ENCODE measurements around the gene SNX10.
"Not testable (repeated sequence)": the region's sequence is repeated elsewhere in the genome, so short reads cannot be mapped to it uniquely, and the experiment has no call there.

SNX10 gene

GRCh38 chr7:26280097-26280496, 11.6 kb upstream of the SNX10 start:
- Histone ChIP-seq H3K27ac (ENCODE audit: low read depth, low read length) (no peak overlapping the region), H3K4me1 (ENCODE audit: control insufficient read depth in 5 of 5, insufficient read depth in 5 of 5, low read length in 5 of 5) (peaks cover 0 to 6% (median 0%) of the 10 kb centered on the region in 5 donors), H3K36me3 (ENCODE audit: control insufficient read depth in 5 of 5, insufficient read depth in 5 of 5, low read length in 5 of 5) (no peaks in the 10 kb centered on the region), H3K27me3 (ENCODE audit: control insufficient read depth in 5 of 5, insufficient read depth in 4 of 5, low read length in 5 of 5) (no peaks in the 10 kb centered on the region), H3K9ac (ENCODE audit: low read length in 5 of 5) (no peak overlapping the region), H3K4me3 (ENCODE audit: low read depth in 1 of 5, low read length in 5 of 5) (no peak overlapping the region), H3K9me3 (ENCODE audit: control insufficient read depth in 5 of 5, low read length in 5 of 5) (no peaks in the 10 kb centered on the region)

GRCh38 chr7:26280723-26281122, 10.9 kb upstream of the SNX10 start:
- no peak overlapping the region for H3K4me3 ChIP-seq (ENCODE audit: low read depth in 1 of 5, low read length in 5 of 5)
- H3K9me3 ChIP-seq (ENCODE audit: control insufficient read depth in 5 of 5, low read length in 5 of 5): no peaks in the 10 kb centered on the region
- H3K36me3 ChIP-seq (ENCODE audit: control insufficient read depth in 5 of 5, insufficient read depth in 5 of 5, low read length in 5 of 5): no peaks in the 10 kb centered on the region
- H3K4me1 ChIP-seq (ENCODE audit: control insufficient read depth in 5 of 5, insufficient read depth in 5 of 5, low read length in 5 of 5): peaks cover 0 to 6% (median 0%) of the 10 kb centered on the region in 5 donors
- no peaks in the 10 kb centered on the region for H3K27me3 ChIP-seq (ENCODE audit: control insufficient read depth in 5 of 5, insufficient read depth in 4 of 5, low read length in 5 of 5)
- H3K27ac ChIP-seq (ENCODE audit: low read depth, low read length): no peak overlapping the region
- H3K9ac ChIP-seq (ENCODE audit: low read length in 5 of 5): no peak overlapping the region

DNA sequence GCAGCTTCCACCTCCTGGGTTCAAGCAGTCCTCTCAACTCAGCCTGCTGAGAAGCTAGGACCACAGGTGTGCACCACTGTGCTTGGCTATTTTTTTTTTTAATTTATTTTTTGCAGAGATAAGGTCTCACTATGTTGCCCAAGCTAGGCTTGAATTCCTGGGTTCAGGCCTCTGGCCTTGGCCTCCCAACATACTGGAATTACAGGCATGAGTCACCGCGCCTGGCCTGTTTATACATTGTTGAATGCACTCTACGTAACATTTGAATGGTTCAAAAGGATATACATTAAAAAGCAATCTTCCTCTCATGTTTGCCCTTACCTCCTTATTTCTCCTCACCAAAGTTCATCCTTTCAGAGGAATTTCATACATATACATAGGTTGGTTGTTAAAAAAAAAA, 7.2 kb upstream of the SNX10 start:
- no peak overlapping the region for H3K4me3 ChIP-seq (ENCODE audit: low read depth in 1 of 5, low read length in 5 of 5)

GRCh38 chr7:26284995-26285632, 6.5 kb upstream of the SNX10 start:
- H3K9ac ChIP-seq (ENCODE audit: low read length in 5 of 5): no peak overlapping the region
- H3K9me3 ChIP-seq (ENCODE audit: control insufficient read depth in 5 of 5, low read length in 5 of 5): no peaks in the 10 kb centered on the region
- no peak overlapping the region for H3K4me3 ChIP-seq (ENCODE audit: low read depth in 1 of 5, low read length in 5 of 5)
- H3K36me3 ChIP-seq (ENCODE audit: control insufficient read depth in 5 of 5, insufficient read depth in 5 of 5, low read length in 5 of 5): no peaks in the 10 kb centered on the region
- no peaks in the 10 kb centered on the region for H3K27me3 ChIP-seq (ENCODE audit: control insufficient read depth in 5 of 5, insufficient read depth in 4 of 5, low read length in 5 of 5)
- H3K27ac ChIP-seq (ENCODE audit: low read depth, low read length): no peak overlapping the region
- H3K4me1 ChIP-seq (ENCODE audit: control insufficient read depth in 5 of 5, insufficient read depth in 5 of 5, low read length in 5 of 5): peaks cover 0 to 5% (median 0%) of the 10 kb centered on the region in 5 donors

More for the DNA sequence above, 7.2 kb upstream of the SNX10 start:
- no peaks in the 10 kb centered on the region for H3K36me3 ChIP-seq (ENCODE audit: control insufficient read depth in 5 of 5, insufficient read depth in 5 of 5, low read length in 5 of 5)
- H3K9me3 ChIP-seq (ENCODE audit: control insufficient read depth in 5 of 5, low read length in 5 of 5): no peaks in the 10 kb centered on the region
- H3K27ac ChIP-seq (ENCODE audit: low read depth, low read length): no peak overlapping the region
- H3K4me1 ChIP-seq (ENCODE audit: control insufficient read depth in 5 of 5, insufficient read depth in 5 of 5, low read length in 5 of 5): peaks cover 0 to 5% (median 0%) of the 10 kb centered on the region in 5 donors
- H3K27me3 ChIP-seq (ENCODE audit: control insufficient read depth in 5 of 5, insufficient read depth in 4 of 5, low read length in 5 of 5): no peaks in the 10 kb centered on the region
- no peak overlapping the region for H3K9ac ChIP-seq (ENCODE audit: low read length in 5 of 5)

DNA sequence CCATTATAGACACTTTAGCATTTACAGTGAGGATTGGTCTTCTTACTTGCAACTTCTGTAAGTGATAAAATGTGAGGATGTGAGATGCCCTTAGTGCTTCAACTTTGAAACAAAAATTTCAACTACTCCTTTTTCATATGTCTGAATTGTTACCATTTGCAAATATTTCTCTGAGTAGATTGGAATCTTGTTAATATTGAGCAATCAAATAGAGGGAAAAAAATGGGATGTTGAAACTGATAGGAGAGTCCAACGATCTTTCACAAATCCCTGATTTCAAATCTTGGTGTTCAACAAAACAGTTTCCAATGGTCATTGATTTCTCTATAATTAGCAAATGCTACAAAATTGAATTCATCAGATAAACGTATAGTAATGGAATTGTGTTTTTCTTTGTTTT, 5.5 kb upstream of the SNX10 start:
- Histone ChIP-seq H3K9me3 (ENCODE audit: control insufficient read depth in 5 of 5, low read length in 5 of 5) (no peaks in the 10 kb centered on the region), H3K27me3 (ENCODE audit: control insufficient read depth in 5 of 5, insufficient read depth in 4 of 5, low read length in 5 of 5) (no peaks in the 10 kb centered on the region), H3K4me1 (ENCODE audit: control insufficient read depth in 5 of 5, insufficient read depth in 5 of 5, low read length in 5 of 5) (peaks cover 0 to 5% (median 0%) of the 10 kb centered on the region in 5 donors), H3K27ac (ENCODE audit: low read depth, low read length) (no peak overlapping the region), H3K36me3 (ENCODE audit: control insufficient read depth in 5 of 5, insufficient read depth in 5 of 5, low read length in 5 of 5) (no peaks in the 10 kb centered on the region), H3K9ac (ENCODE audit: low read length in 5 of 5) (no peak overlapping the region), H3K4me3 (ENCODE audit: low read depth in 1 of 5, low read length in 5 of 5) (no peak overlapping the region)

DNA sequence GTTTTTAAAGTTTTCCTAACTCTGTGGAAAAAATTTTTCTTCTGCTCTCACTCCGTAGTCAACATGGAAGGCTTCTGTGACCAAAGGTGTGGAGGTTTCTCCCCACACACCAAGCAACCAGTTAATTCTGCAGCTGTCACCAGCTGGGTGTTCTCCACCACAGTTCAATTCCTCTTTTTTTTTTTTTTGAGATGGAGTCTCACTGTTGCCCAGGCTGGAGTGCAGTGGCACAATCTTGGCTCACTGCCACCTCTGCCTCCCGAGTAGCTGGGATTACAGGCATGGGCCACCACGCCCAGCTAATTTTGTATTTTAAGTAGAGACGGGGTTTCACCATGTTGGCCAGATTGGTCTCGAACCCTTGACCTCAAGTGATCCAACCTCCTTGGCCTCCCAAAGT, 3.5 kb upstream of the SNX10 start:
- not testable (repeated sequence) for H3K9ac ChIP-seq (ENCODE audit: low read length in 5 of 5); H3K27ac ChIP-seq (ENCODE audit: low read depth, low read length); H3K27me3 ChIP-seq (ENCODE audit: control insufficient read depth in 5 of 5, insufficient read depth in 4 of 5, low read length in 5 of 5); H3K9me3 ChIP-seq (ENCODE audit: control insufficient read depth in 5 of 5, low read length in 5 of 5); H3K36me3 ChIP-seq (ENCODE audit: control insufficient read depth in 5 of 5, insufficient read depth in 5 of 5, low read length in 5 of 5); H3K4me3 ChIP-seq (ENCODE audit: low read depth in 1 of 5, low read length in 5 of 5)
- H3K4me1 ChIP-seq (ENCODE audit: control insufficient read depth in 5 of 5, insufficient read depth in 5 of 5, low read length in 5 of 5): peaks cover 6 to 19% (median 14%) of the 10 kb centered on the region in 5 donors

GRCh38 chr7:26291251-26291650, 411 bp upstream of the SNX10 start:
- Histone ChIP-seq H3K27ac (ENCODE audit: low read depth, low read length) (no peak overlapping the region), H3K27me3 (ENCODE audit: control insufficient read depth in 5 of 5, insufficient read depth in 4 of 5, low read length in 5 of 5) (peaks cover 0 to 3% (median 0%) of the 10 kb centered on the region in 5 donors), H3K36me3 (ENCODE audit: control insufficient read depth in 5 of 5, insufficient read depth in 5 of 5, low read length in 5 of 5) (no peaks in the 10 kb centered on the region), H3K4me3 (ENCODE audit: low read depth in 1 of 5, low read length in 5 of 5) (peak overlapping the region; percentile 63 to 79 (median 72)), H3K9ac (ENCODE audit: low read length in 5 of 5) (peak overlapping the region in 1 of 5 donors; percentile 62), H3K9me3 (ENCODE audit: control insufficient read depth in 5 of 5, low read length in 5 of 5) (no peaks in the 10 kb centered on the region), H3K4me1 (ENCODE audit: control insufficient read depth in 5 of 5, insufficient read depth in 5 of 5, low read length in 5 of 5) (peaks cover 6 to 31% (median 18%) of the 10 kb centered on the region in 5 donors)

- peak overlapping the region; percentile 60 for H3K27ac ChIP-seq (ENCODE audit: low read depth, low read length)
- peak overlapping the region; percentile 63 to 81 (median 76) for H3K4me3 ChIP-seq (ENCODE audit: low read depth in 1 of 5, low read length in 5 of 5)
- peak overlapping the region in 2 of 5 donors; percentile 12 to 77 for H3K9ac ChIP-seq (ENCODE audit: low read length in 5 of 5)
- no peaks in the 10 kb centered on the region for H3K9me3 ChIP-seq (ENCODE audit: control insufficient read depth in 5 of 5, low read length in 5 of 5)
- no peaks in the 10 kb centered on the region for H3K36me3 ChIP-seq (ENCODE audit: control insufficient read depth in 5 of 5, insufficient read depth in 5 of 5, low read length in 5 of 5)
- H3K4me1 ChIP-seq (ENCODE audit: control insufficient read depth in 5 of 5, insufficient read depth in 5 of 5, low read length in 5 of 5): peaks cover 6 to 31% (median 18%) of the 10 kb centered on the region in 5 donors
- peaks cover 0 to 3% (median 0%) of the 10 kb centered on the region in 5 donors for H3K27me3 ChIP-seq (ENCODE audit: control insufficient read depth in 5 of 5, insufficient read depth in 4 of 5, low read length in 5 of 5)
These were observed 1.3 kb downstream of the SNX10 start for GRCh38 chr7:26292768-26293560.

GRCh38 chr7:26293569-26294308, 2.1 kb downstream of the SNX10 start:
- H3K9ac ChIP-seq (ENCODE audit: low read length in 5 of 5): peak overlapping the region in 2 of 5 donors; percentile 12 to 52
- no peaks in the 10 kb centered on the region for H3K36me3 ChIP-seq (ENCODE audit: control insufficient read depth in 5 of 5, insufficient read depth in 5 of 5, low read length in 5 of 5)
- H3K4me3 ChIP-seq (ENCODE audit: low read depth in 1 of 5, low read length in 5 of 5): peak overlapping the region in 2 of 5 donors; percentile 13 to 16
- peaks cover 0 to 3% (median 0%) of the 10 kb centered on the region in 5 donors for H3K27me3 ChIP-seq (ENCODE audit: control insufficient read depth in 5 of 5, insufficient read depth in 4 of 5, low read length in 5 of 5)
- H3K27ac ChIP-seq (ENCODE audit: low read depth, low read length): peak overlapping the region; percentile 60
- peaks cover 6 to 31% (median 18%) of the 10 kb centered on the region in 5 donors for H3K4me1 ChIP-seq (ENCODE audit: control insufficient read depth in 5 of 5, insufficient read depth in 5 of 5, low read length in 5 of 5)
- H3K9me3 ChIP-seq (ENCODE audit: control insufficient read depth in 5 of 5, low read length in 5 of 5): no peaks in the 10 kb centered on the region

Measured in subcutaneous abdominal adipose tissue (tissue), 5 donors.